IMR-90 (cell line): ENCODE data around the gene PIMREG. TPM values are rescaled to one million over a fixed set of nuclear protein-coding genes. Genes with fewer than 3 reads are reported as not detected.

ENCODE experiments used
- ATAC-seq: fragments of 200-7000 bp; cut with Tn5 transposase; 2 replicates; pipeline ENCODE4 v1.9.1; 2020; ENCODE audit warnings: low read depth, mild to moderate bottlenecking, moderate library complexity
- BruUV-seq: library from RNA; stranded (reverse); fragments of 400-500 nt; replicated peaks from 2 replicates; lab custom pipeline; 2021; lab: Mats Ljungman, UMichigan
- CTCF ChIA-PET: fragments of 300-600 bp; formaldehyde crosslinking; extraction: SDS; loops from one replicate; lab custom pipeline; 2021; ENCODE audit warnings: antibody characterized with exemption; lab: Yijun Ruan, JAX
- POLR2A ChIA-PET: fragments of 300-600 bp; sonication (Branson Sonifier 250); formaldehyde crosslinking; loops from one replicate; lab custom pipeline; 2022; ENCODE audit warnings: antibody characterized with exemption; ENCODE audit not compliant: unreplicated experiment; lab: Charles Lee
- DNase-seq: peaks from one replicate; pipeline ENCODE4 v3.0.0; 2013
- H2AFZ ChIP-seq: replicated peaks from 2 replicates; pipeline ENCODE3; 2013; ENCODE audit warnings: low read length, mild to moderate bottlenecking; ENCODE audit not compliant: poor library complexity
- H2AK5ac ChIP-seq: 2 replicates; pipeline ENCODE4 v1.6.1; 2013; ENCODE audit warnings: low read depth, low read length, inconsistent platforms
- H2AK9ac ChIP-seq: replicated peaks from 2 replicates; pipeline ENCODE3; 2013; ENCODE audit warnings: mild to moderate bottlenecking, low read depth, low read length, moderate library complexity; ENCODE audit not compliant: poor library complexity
- H2BK120ac ChIP-seq: 2 replicates; pipeline ENCODE4 v1.6.1; 2013; ENCODE audit warnings: low read depth, low read length, inconsistent platforms
- H2BK15ac ChIP-seq: 3 replicates; pipeline ENCODE4 v1.6.1; 2013; ENCODE audit warnings: low read depth, low read length, inconsistent platforms
- H2BK20ac ChIP-seq: 2 replicates; pipeline ENCODE4 v1.6.1; 2013; ENCODE audit warnings: low read depth, mild to moderate bottlenecking, inconsistent platforms, low read length, moderate library complexity
- H2BK5ac ChIP-seq: 2 replicates; pipeline ENCODE4 v1.6.1; 2013; ENCODE audit warnings: mild to moderate bottlenecking, low read depth, low read length, inconsistent platforms; ENCODE audit not compliant: poor library complexity, severe bottlenecking
- H3K14ac ChIP-seq: replicated peaks from 2 replicates; pipeline ENCODE4 v1.6.1; 2013; ENCODE audit warnings: low read depth, low read length, inconsistent platforms
- H3K18ac ChIP-seq: 2 replicates; pipeline ENCODE4 v1.6.1; 2013; ENCODE audit warnings: low read depth, low read length, control low read depth
- H3K23ac ChIP-seq: 2 replicates; pipeline ENCODE4 v1.6.1; 2013; ENCODE audit warnings: low read depth, low read length, inconsistent platforms
- H3K27ac ChIP-seq: 2 replicates; pipeline ENCODE4 v1.5.1; 2013; ENCODE audit warnings: mild to moderate bottlenecking, control low read depth, low read length; ENCODE audit not compliant: insufficient read depth
- H3K27me3 ChIP-seq: 2 replicates; pipeline ENCODE4 v1.6.1; 2013; ENCODE audit warnings: low read length; ENCODE audit not compliant: control insufficient read depth, insufficient read depth
- H3K36me3 ChIP-seq: 2 replicates; pipeline ENCODE4 v1.6.1; 2013; ENCODE audit warnings: low read length, mixed read lengths; ENCODE audit not compliant: control insufficient read depth, insufficient read depth
- H3K4ac ChIP-seq: 2 replicates; pipeline ENCODE4 v1.6.1; 2013; ENCODE audit warnings: low read depth, low read length, inconsistent platforms
- H3K4me1 ChIP-seq: 2 replicates; pipeline ENCODE4 v1.6.1; 2013; ENCODE audit warnings: low read length, mixed read lengths; ENCODE audit not compliant: control insufficient read depth, insufficient read depth
- H3K4me2 ChIP-seq: 2 replicates; pipeline ENCODE4 v1.6.1; 2013; ENCODE audit warnings: low read depth, mild to moderate bottlenecking, control low read depth, low read length, moderate library complexity
- H3K4me3 ChIP-seq: 2 replicates; pipeline ENCODE4 v1.5.1; 2013; ENCODE audit warnings: low read depth, mild to moderate bottlenecking, control low read depth, low read length, moderate library complexity; ENCODE audit not compliant: insufficient read depth
- H3K56ac ChIP-seq: 2 replicates; pipeline ENCODE4 v1.6.1; 2013; ENCODE audit warnings: low read length, inconsistent platforms; ENCODE audit not compliant: insufficient read depth; ENCODE audit errors: extremely low read depth
- H3K79me1 ChIP-seq, 2 experiments: 2 replicates each; pipeline ENCODE4 v1.6.1; 2013; ENCODE audit warnings: low read length in 2 of 2, inconsistent platforms in 1 of 2, low read depth in 1 of 2
- H3K9ac ChIP-seq: 2 replicates; pipeline ENCODE4 v1.6.1; 2013; ENCODE audit warnings: low read depth, low read length, control low read depth
- H3K9me1 ChIP-seq: 2 replicates; pipeline ENCODE4 v1.6.1; 2013; ENCODE audit warnings: low read length, inconsistent platforms; ENCODE audit not compliant: insufficient read depth
- H3K9me3 ChIP-seq: 2 replicates; pipeline ENCODE4 v1.6.1; 2013; ENCODE audit warnings: low read length; ENCODE audit not compliant: control insufficient read depth, insufficient read depth
- H4K20me1 ChIP-seq: 2 replicates; pipeline ENCODE4 v1.6.1; 2013; ENCODE audit warnings: low read length, inconsistent platforms; ENCODE audit not compliant: insufficient read depth
- H4K5ac ChIP-seq: 2 replicates; pipeline ENCODE4 v1.6.1; 2013; ENCODE audit warnings: mild to moderate bottlenecking, low read depth, low read length, control low read depth
- H4K8ac ChIP-seq, 2 experiments: 2 replicates each; pipeline ENCODE4 v1.6.1; 2013; ENCODE audit warnings: low read depth in 2 of 2, low read length in 2 of 2, control low read depth in 1 of 2, inconsistent platforms in 1 of 2
- H4K91ac ChIP-seq: 2 replicates; pipeline ENCODE4 v1.6.1; 2013; ENCODE audit warnings: low read depth, low read length, inconsistent platforms; ENCODE audit not compliant: insufficient read depth
- MAZ ChIP-seq: IDR thresholded peaks from 2 replicates; pipeline ENCODE4 v1.6.1; 2012; ENCODE audit warnings: low read depth, mild to moderate bottlenecking, low read length, improper control_type of control experiment, moderate library complexity, borderline replicate concordance
- MXI1 ChIP-seq: IDR thresholded peaks from 2 replicates; pipeline ENCODE4 v1.6.1; 2012; ENCODE audit warnings: low read depth, mild to moderate bottlenecking, low read length, moderate library complexity, borderline replicate concordance
- NFE2L2 ChIP-seq: fragments of 150-350 bp; IDR thresholded peaks from 2 replicates; pipeline ENCODE4 v1.6.1; 2016; ENCODE audit warnings: low read depth, mild to moderate bottlenecking, low read length
- RAD21 ChIP-seq: IDR thresholded peaks from 2 replicates; pipeline ENCODE4 v1.6.1; 2012; ENCODE audit warnings: low read length, improper control_type of control experiment
- RCOR1 ChIP-seq: IDR thresholded peaks from 2 replicates; pipeline ENCODE4 v1.6.1; 2012; ENCODE audit warnings: mild to moderate bottlenecking, low read length, improper control_type of control experiment; ENCODE audit not compliant: insufficient replicate concordance
- WGBS, 2 experiments: methylation state at CpG; one replicate each; pipeline versions ENCODE4 v1.1.5 to v1.1.7; 2013; ENCODE audit warnings: missing lambda C conversion rate in 2 of 2; ENCODE audit not compliant: insufficient read length in 1 of 2; ENCODE audit errors: extremely low coverage in 2 of 2; 5-methylcytosine and 5-hydroxymethylcytosine counted together
- dilution Hi-C: fragments of 300-500 bp; cut with HindIII; formaldehyde crosslinking; loops from one replicate; pipeline ENCODE4 v1.14.3; 2018; ENCODE audit warnings: low sequenced_read_pairs; ENCODE audit not compliant: unreplicated experiment
- in situ Hi-C: fragments of 300-500 bp; cut with MboI; formaldehyde crosslinking; loops from 3 replicates; pipeline ENCODE4 v1.14.3; 2019; ENCODE audit warnings: low sequenced_read_pairs, inconsistent platforms, mixed read lengths
- intact Hi-C: fragments of 100-400 bp; cut with micrococcal nuclease; formaldehyde crosslinking; loops from 2 replicates; pipeline ENCODE4 v1.10.0; 2022
- polyA plus RNA-seq, 3 experiments: library from polyadenylated mRNA; depleted of rRNA; stranded (reverse); fragments of >200 nt; gene quantifications; 2 replicates each; pipeline ENCODE4 v1.2.3, GENCODE V29; 2012; ENCODE audit warnings: low replicate concordance in 1 of 3
- total RNA-seq: library from RNA; depleted of rRNA; stranded (reverse); fragments of >200 nt; gene quantifications from 2 replicates; pipeline ENCODE4 v1.2.3, GENCODE V29; 2012

Gene PIMREG
- total and polyA plus RNA-seq, 2 of the 4 experiments (the other 2 are of a cell fraction), result 21.5 to 25.9 TPM

DNA sequence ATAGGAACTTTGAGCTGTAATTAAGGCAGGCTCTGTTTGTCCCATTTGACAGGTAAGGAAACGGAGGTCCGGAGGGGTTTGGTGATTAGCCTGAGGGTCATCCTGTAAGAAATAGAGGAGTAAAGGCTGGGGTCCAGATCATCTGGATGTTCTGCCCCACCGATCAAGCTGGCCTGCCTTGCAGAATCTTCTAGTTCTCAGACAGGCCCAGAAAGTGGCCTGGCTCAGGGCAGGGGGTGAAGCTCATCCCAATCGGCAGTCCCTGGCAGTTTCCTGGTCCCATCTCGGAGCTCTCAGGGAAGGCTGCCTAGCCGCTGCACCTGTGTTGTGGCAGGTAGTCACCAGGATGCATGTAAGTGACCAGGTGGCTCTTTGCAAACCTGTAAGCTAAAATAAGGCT is 4.2 kb downstream of the PIMREG start:
- Histone ChIP-seq H2BK15ac (no peak overlapping the region), H3K9ac (no peak overlapping the region), H2AK5ac (no peak overlapping the region), H3K9me3 (no peaks in the 10 kb centered on the region), H3K4me3 (no peak overlapping the region), H4K8ac (no peak overlapping the region), H3K36me3 (no peaks in the 10 kb centered on the region), H4K20me1 (peaks cover 2% of the 10 kb centered on the region; the same call in 1 of the 2 replicates), H3K4me2 (no peak overlapping the region), H2AFZ (no peak overlapping the region), H3K23ac (no peak overlapping the region), H2BK20ac (no peak overlapping the region), H3K27me3 (no peaks in the 10 kb centered on the region), H2BK120ac (no peak overlapping the region), H3K4me1 (peaks cover 4% of the 10 kb centered on the region; the same call in 1 of the 2 replicates), H4K91ac (no peak overlapping the region), H2BK5ac (no peak overlapping the region), H3K27ac (no peak overlapping the region), H2AK9ac (no peak overlapping the region), H3K79me1 (peaks cover 12 to 23% of the 10 kb centered on the region in 2 experiments; a peak in 3 of 4 replicates), H3K56ac (no peak overlapping the region), H3K4ac (no peak overlapping the region), H3K14ac (no peak overlapping the region), H3K9me1 (0 out of 2 replicates have a peak, but pooled peaks cover 4% of the 10 kb centered on the region), H3K18ac (no peak overlapping the region), H4K5ac (no peak overlapping the region)
- 100% methylated on average over 3 of the region's 6 CpGs; no CpG with 5 or more reads in 1 of the 2 experiments for WGBS, 2 experiments
- ATAC-seq (no peak), DNase-seq (no peak)
- ChIA-PET CTCF (interaction anchor here (0.5 kb wide), 1 partner anchor 37 kb away, joined by 4 read pairs; no protein-coding TSS in a partner anchor), POLR2A (no interaction called here)
- no peak for TF ChIP-seq RCOR1
- no peak for TF ChIP-seq MAZ
- no peak for TF ChIP-seq MXI1
- no peak for TF ChIP-seq NFE2L2
- no peak for TF ChIP-seq RAD21
- no TSS peak for BruUV-seq
- intact Hi-C loops, result no loop called here
- dilution Hi-C loops, result no loop called here
- in situ Hi-C loops, result loop anchor here (25.0 kb wide), 1 partner anchor 1211 kb away; the partner anchor contains the start of gene SCIMP
